ENCODE results near the gene ACOT8.

DNA sequence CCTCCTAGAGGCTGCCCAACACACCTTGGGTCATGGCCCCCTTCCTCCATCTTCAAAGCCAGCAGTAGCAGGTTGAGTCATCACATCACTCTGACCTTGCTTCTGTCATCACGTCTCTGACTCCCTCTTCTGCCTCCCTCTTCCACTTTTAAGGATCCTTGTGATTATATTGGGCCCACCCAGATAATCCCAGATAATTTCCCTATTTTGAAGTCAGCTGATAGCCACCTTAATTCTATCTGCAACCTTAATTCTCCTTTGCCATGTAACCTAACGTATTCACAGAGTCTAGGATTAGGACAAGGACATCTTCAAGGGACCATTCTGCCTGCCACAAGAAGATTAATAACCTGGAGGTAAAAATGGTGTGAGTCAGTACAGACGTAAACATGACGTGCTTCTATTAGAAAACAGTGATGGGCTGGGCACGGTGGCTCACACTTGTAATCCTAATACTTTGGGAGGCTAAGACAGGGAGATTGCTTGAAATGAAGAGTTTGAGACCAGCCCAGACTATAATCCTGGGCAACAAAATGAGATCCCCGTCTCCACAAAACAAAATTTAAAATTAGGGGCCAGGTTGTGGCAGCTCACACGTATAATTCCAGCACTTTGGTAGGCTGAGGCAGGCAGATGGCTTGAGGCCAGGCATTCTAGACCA, 3.5 kb upstream of the ACOT8 start:
- no peak for TF ChIP-seq KDM1A (IDR thresholded peaks at IDR 0.05; ENCODE audit: low read depth)
- TF ChIP-seq ZFP36 (IDR thresholded peaks at IDR 0.05; ENCODE audit: borderline replicate concordance, partially characterized antibody), result no peak
- TF ChIP-seq TP53 (CRISPR knock-in tag; IDR thresholded peaks at IDR 0.05), result no peak
- TF ChIP-seq, protein P1, sequence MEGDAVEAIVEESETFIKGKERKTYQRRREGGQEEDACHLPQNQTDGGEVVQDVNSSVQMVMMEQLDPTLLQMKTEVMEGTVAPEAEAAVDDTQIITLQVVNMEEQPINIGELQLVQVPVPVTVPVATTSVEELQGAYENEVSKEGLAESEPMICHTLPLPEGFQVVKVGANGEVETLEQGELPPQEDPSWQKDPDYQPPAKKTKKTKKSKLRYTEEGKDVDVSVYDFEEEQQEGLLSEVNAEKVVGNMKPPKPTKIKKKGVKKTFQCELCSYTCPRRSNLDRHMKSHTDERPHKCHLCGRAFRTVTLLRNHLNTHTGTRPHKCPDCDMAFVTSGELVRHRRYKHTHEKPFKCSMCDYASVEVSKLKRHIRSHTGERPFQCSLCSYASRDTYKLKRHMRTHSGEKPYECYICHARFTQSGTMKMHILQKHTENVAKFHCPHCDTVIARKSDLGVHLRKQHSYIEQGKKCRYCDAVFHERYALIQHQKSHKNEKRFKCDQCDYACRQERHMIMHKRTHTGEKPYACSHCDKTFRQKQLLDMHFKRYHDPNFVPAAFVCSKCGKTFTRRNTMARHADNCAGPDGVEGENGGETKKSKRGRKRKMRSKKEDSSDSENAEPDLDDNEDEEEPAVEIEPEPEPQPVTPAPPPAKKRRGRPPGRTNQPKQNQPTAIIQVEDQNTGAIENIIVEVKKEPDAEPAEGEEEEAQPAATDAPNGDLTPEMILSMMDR (IDR thresholded peaks at IDR 0.05), result no peak
- TF ChIP-seq PHF8 (IDR thresholded peaks at IDR 0.05; ENCODE audit: borderline replicate concordance, low read depth), result no peak
- no peak for TF ChIP-seq RFX5 (IDR thresholded peaks at IDR 0.05)
- TF ChIP-seq JUNB (IDR thresholded peaks at IDR 0.05), result no peak
- TF ChIP-seq CEBPB (IDR thresholded peaks at IDR 0.05), result no peak

Measured in A549 (cell line).